ENCODE results near the gene TMEM178B.

TMEM178B gene

DNA sequence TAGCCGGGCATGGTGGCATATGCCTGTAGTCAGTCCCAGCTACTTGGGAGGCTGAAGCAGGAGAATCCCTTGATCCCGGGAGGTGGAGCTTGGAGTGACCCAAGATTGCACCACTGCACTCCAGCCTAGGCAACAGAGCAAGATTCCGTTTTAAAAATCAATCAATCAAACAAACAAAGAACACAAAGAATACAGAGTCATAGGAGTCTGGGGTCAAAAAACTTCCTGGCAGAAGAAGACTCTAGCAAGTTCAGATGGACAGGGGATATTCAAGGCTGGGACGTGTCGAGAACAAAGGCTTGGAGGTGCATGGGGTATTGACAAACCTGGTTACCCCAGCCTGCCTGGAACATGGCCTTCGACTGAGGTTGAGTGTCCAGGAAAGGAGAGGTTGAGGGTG lies 248.5 kb downstream of the TMEM178B start:
- no peak overlapping the region for H3K14ac ChIP-seq (ENCODE audit: low read length)
- H2BK5ac ChIP-seq (ENCODE audit: low read length): no peak overlapping the region
- H2BK12ac ChIP-seq (ENCODE audit: low read length): no peak overlapping the region
- peaks cover 0 to 5% of the 10 kb centered on the region in 2 donors for H3K9me3 ChIP-seq (replicated peaks in 1 of 2; ENCODE audit: control insufficient read depth in 2 of 2, insufficient read depth in 1 of 2, low read depth in 1 of 2, low read length in 2 of 2)
- H3K4me2 ChIP-seq (ENCODE audit: insufficient read depth, low read length, poor library complexity, severe bottlenecking): no peak overlapping the region
- H3K4me3 ChIP-seq (ENCODE audit: low read length in 2 of 2): no peak overlapping the region
- no peak overlapping the region for H4K8ac ChIP-seq (ENCODE audit: low read depth, low read length)
- WGBS, 2 donors (ENCODE audit: extremely low coverage in 2 of 2, insufficient read length in 2 of 2, insufficient replicate concordance in 1 of 2): no CpG with 5 or more reads among the region's 6 CpGs
- H3K27ac ChIP-seq (replicated peaks; ENCODE audit: low read length): no peak overlapping the region
- peaks cover 0 to 6% of the 10 kb centered on the region in 2 donors for H3K4me1 ChIP-seq (ENCODE audit: control insufficient read depth in 2 of 2, insufficient read depth in 1 of 2, low read depth in 1 of 2, low read length in 2 of 2)
- no peak overlapping the region for H2BK120ac ChIP-seq (ENCODE audit: low read depth, low read length)
- peaks cover 5% of the 10 kb centered on the region for H3K79me1 ChIP-seq (ENCODE audit: low read depth, low read length)
- H4K91ac ChIP-seq (ENCODE audit: low read depth, low read length, poor library complexity): no peak overlapping the region
- H3K4ac ChIP-seq (ENCODE audit: low read length): no peak overlapping the region
- H3K36me3 ChIP-seq (replicated peaks in 1 of 2; ENCODE audit: control insufficient read depth in 2 of 2, insufficient read depth in 2 of 2, low read length in 2 of 2): no peaks in the 10 kb centered on the region
- no peak overlapping the region for H3K9ac ChIP-seq (ENCODE audit: low read depth, low read length, poor library complexity)
- no peaks in the 10 kb centered on the region for H3K27me3 ChIP-seq (ENCODE audit: control insufficient read depth in 3 of 3, insufficient read depth in 3 of 3, low read depth in 1 of 3, low read length in 3 of 3)
- DNase-seq (ENCODE audit: low spot score): no peak
- no peak overlapping the region for H2AK5ac ChIP-seq (ENCODE audit: low read depth, low read length)
- no peak overlapping the region for H2BK15ac ChIP-seq (ENCODE audit: low read length)
- no peak overlapping the region for H3K18ac ChIP-seq (ENCODE audit: low read length)
- H2AFZ ChIP-seq (ENCODE audit: low read length): no peak overlapping the region
- no peak overlapping the region for H3K23ac ChIP-seq (ENCODE audit: low read depth, low read length, poor library complexity)

DNA sequence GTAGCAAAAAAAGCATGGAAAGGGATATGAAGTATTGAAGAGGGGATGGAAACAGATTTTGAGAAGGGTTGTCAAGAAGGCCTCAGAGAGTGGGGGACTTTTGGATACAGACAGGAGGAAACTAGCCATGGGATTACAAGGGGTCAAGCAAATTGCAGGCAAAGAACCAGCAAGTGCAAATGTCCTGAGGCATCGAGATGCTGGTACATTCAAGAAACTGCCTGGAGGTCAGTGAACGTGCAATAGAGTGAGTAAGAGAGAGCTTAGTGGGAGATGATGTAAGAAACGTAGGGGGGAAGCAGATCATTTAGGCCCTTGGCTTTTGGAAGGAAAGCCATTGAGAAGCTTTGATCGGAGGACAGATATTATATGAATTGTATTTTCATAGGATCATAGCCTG lies 250.0 kb downstream of the TMEM178B start:
- H4K91ac ChIP-seq (ENCODE audit: low read depth, low read length, poor library complexity): no peak overlapping the region
- H3K9me3 ChIP-seq (replicated peaks in 1 of 2; ENCODE audit: control insufficient read depth in 2 of 2, insufficient read depth in 1 of 2, low read depth in 1 of 2, low read length in 2 of 2): peaks cover 0 to 5% of the 10 kb centered on the region in 2 donors
- H4K8ac ChIP-seq (ENCODE audit: low read depth, low read length): no peak overlapping the region
- H2BK15ac ChIP-seq (ENCODE audit: low read length): no peak overlapping the region
- H3K4me3 ChIP-seq (ENCODE audit: low read length in 2 of 2): no peak overlapping the region
- H3K14ac ChIP-seq (ENCODE audit: low read length): no peak overlapping the region
- no peak overlapping the region for H2BK5ac ChIP-seq (ENCODE audit: low read length)
- no peak overlapping the region for H2AFZ ChIP-seq (ENCODE audit: low read length)
- H3K4me1 ChIP-seq (ENCODE audit: control insufficient read depth in 2 of 2, insufficient read depth in 1 of 2, low read depth in 1 of 2, low read length in 2 of 2): peaks cover 0 to 6% of the 10 kb centered on the region in 2 donors
- no peak for DNase-seq (ENCODE audit: low spot score)
- H2BK120ac ChIP-seq (ENCODE audit: low read depth, low read length): no peak overlapping the region
- H3K36me3 ChIP-seq (replicated peaks in 1 of 2; ENCODE audit: control insufficient read depth in 2 of 2, insufficient read depth in 2 of 2, low read length in 2 of 2): no peaks in the 10 kb centered on the region
- no peak overlapping the region for H3K4me2 ChIP-seq (ENCODE audit: insufficient read depth, low read length, poor library complexity, severe bottlenecking)
- no peak overlapping the region for H3K27ac ChIP-seq (replicated peaks; ENCODE audit: low read length)
- H3K27me3 ChIP-seq (ENCODE audit: control insufficient read depth in 3 of 3, insufficient read depth in 3 of 3, low read depth in 1 of 3, low read length in 3 of 3): no peaks in the 10 kb centered on the region
- no peak overlapping the region for H2AK5ac ChIP-seq (ENCODE audit: low read depth, low read length)
- H2BK12ac ChIP-seq (ENCODE audit: low read length): no peak overlapping the region
- H3K79me1 ChIP-seq (ENCODE audit: low read depth, low read length): peaks cover 5% of the 10 kb centered on the region
- no peak overlapping the region for H3K18ac ChIP-seq (ENCODE audit: low read length)
- WGBS, 2 donors (ENCODE audit: extremely low coverage in 2 of 2, insufficient read length in 2 of 2, insufficient replicate concordance in 1 of 2): no CpG with 5 or more reads among the region's 4 CpGs
- no peak overlapping the region for H3K9ac ChIP-seq (ENCODE audit: low read depth, low read length, poor library complexity)
- no peak overlapping the region for H3K23ac ChIP-seq (ENCODE audit: low read depth, low read length, poor library complexity)
- no peak overlapping the region for H3K4ac ChIP-seq (ENCODE audit: low read length)

DNA sequence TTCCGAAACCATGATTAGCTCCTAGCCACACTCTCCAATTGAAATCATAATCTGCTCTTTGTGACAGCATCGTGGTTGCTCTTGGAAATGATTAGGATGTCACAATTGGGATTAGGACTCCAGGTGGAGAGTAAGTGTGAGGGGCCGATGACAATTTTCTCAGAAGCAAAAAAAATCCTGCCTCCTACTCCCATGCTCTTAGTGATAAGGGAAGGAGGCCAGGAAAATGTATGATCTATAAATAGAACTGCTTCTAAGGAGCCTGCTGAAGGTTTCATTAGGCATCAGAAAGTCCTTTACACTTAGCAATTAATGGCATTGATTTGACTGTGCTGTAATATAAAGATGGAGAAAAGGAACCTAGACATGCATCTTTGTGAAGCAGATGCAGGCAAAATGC lies 251.0 kb downstream of the TMEM178B start:
- no peaks in the 10 kb centered on the region for H3K27me3 ChIP-seq (ENCODE audit: control insufficient read depth in 3 of 3, insufficient read depth in 3 of 3, low read depth in 1 of 3, low read length in 3 of 3)
- H4K91ac ChIP-seq (ENCODE audit: low read depth, low read length, poor library complexity): no peak overlapping the region
- no peak overlapping the region for H3K4me3 ChIP-seq (ENCODE audit: low read length in 2 of 2)
- H2BK120ac ChIP-seq (ENCODE audit: low read depth, low read length): no peak overlapping the region
- peaks cover 5% of the 10 kb centered on the region for H3K79me1 ChIP-seq (ENCODE audit: low read depth, low read length)
- no peaks in the 10 kb centered on the region for H3K36me3 ChIP-seq (replicated peaks in 1 of 2; ENCODE audit: control insufficient read depth in 2 of 2, insufficient read depth in 2 of 2, low read length in 2 of 2)
- no peak overlapping the region for H2AK5ac ChIP-seq (ENCODE audit: low read depth, low read length)
- no peak overlapping the region for H3K14ac ChIP-seq (ENCODE audit: low read length)
- H2BK5ac ChIP-seq (ENCODE audit: low read length): no peak overlapping the region
- no peak overlapping the region for H3K4me2 ChIP-seq (ENCODE audit: insufficient read depth, low read length, poor library complexity, severe bottlenecking)
- DNase-seq (ENCODE audit: low spot score): no peak
- no peak overlapping the region for H3K27ac ChIP-seq (replicated peaks; ENCODE audit: low read length)
- peaks cover 0 to 7% of the 10 kb centered on the region in 2 donors for H3K4me1 ChIP-seq (ENCODE audit: control insufficient read depth in 2 of 2, insufficient read depth in 1 of 2, low read depth in 1 of 2, low read length in 2 of 2)
- no CpG with 5 or more reads among the region's 3 CpGs for WGBS, 2 donors (ENCODE audit: extremely low coverage in 2 of 2, insufficient read length in 2 of 2, insufficient replicate concordance in 1 of 2)
- no peak overlapping the region for H3K4ac ChIP-seq (ENCODE audit: low read length)
- H2AFZ ChIP-seq (ENCODE audit: low read length): no peak overlapping the region
- no peak overlapping the region for H2BK15ac ChIP-seq (ENCODE audit: low read length)
- peaks cover 0 to 5% of the 10 kb centered on the region in 2 donors for H3K9me3 ChIP-seq (replicated peaks in 1 of 2; ENCODE audit: control insufficient read depth in 2 of 2, insufficient read depth in 1 of 2, low read depth in 1 of 2, low read length in 2 of 2)
- H3K18ac ChIP-seq (ENCODE audit: low read length): no peak overlapping the region
- H4K8ac ChIP-seq (ENCODE audit: low read depth, low read length): no peak overlapping the region
- no peak overlapping the region for H3K23ac ChIP-seq (ENCODE audit: low read depth, low read length, poor library complexity)
- no peak overlapping the region for H3K9ac ChIP-seq (ENCODE audit: low read depth, low read length, poor library complexity)
- H2BK12ac ChIP-seq (ENCODE audit: low read length): no peak overlapping the region

DNA sequence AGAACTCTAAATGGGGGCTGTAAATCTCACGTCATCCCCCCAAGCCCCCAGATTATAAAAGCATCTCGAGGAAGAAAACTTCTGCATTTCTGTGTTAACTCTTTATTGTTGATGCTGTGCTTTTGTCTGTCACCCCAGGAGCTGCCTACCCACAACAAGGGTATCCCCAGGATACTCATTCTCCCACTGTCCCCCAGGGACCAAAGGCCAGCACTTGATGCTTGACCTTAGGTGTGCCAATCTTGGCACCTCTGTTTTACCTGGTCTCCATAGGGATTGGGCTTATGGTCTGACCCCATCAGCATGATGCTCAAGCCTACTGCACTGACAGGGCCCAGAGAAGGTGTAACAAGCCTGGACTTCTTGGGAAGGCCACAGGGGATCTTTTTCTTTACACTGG lies 251.4 kb downstream of the TMEM178B start:
- Histone ChIP-seq H4K8ac (ENCODE audit: low read depth, low read length) (no peak overlapping the region), H3K18ac (ENCODE audit: low read length) (no peak overlapping the region), H3K4me3 (ENCODE audit: low read length in 2 of 2) (no peak overlapping the region), H2BK120ac (ENCODE audit: low read depth, low read length) (no peak overlapping the region), H3K27ac (replicated peaks; ENCODE audit: low read length) (no peak overlapping the region), H3K4me1 (ENCODE audit: control insufficient read depth in 2 of 2, insufficient read depth in 1 of 2, low read depth in 1 of 2, low read length in 2 of 2) (peaks cover 0 to 7% of the 10 kb centered on the region in 2 donors), H3K4me2 (ENCODE audit: insufficient read depth, low read length, poor library complexity, severe bottlenecking) (no peak overlapping the region), H2BK12ac (ENCODE audit: low read length) (no peak overlapping the region), H3K4ac (ENCODE audit: low read length) (no peak overlapping the region), H2AK5ac (ENCODE audit: low read depth, low read length) (no peak overlapping the region), H4K91ac (ENCODE audit: low read depth, low read length, poor library complexity) (no peak overlapping the region), H3K9me3 (replicated peaks in 1 of 2; ENCODE audit: control insufficient read depth in 2 of 2, insufficient read depth in 1 of 2, low read depth in 1 of 2, low read length in 2 of 2) (peaks cover 0 to 5% of the 10 kb centered on the region in 2 donors), H2BK15ac (ENCODE audit: low read length) (no peak overlapping the region), H3K79me1 (ENCODE audit: low read depth, low read length) (peaks cover 5% of the 10 kb centered on the region), H3K14ac (ENCODE audit: low read length) (no peak overlapping the region), H3K9ac (ENCODE audit: low read depth, low read length, poor library complexity) (no peak overlapping the region), H2AFZ (ENCODE audit: low read length) (no peak overlapping the region), H3K36me3 (replicated peaks in 1 of 2; ENCODE audit: control insufficient read depth in 2 of 2, insufficient read depth in 2 of 2, low read length in 2 of 2) (no peaks in the 10 kb centered on the region), H3K23ac (ENCODE audit: low read depth, low read length, poor library complexity) (no peak overlapping the region), H2BK5ac (ENCODE audit: low read length) (no peak overlapping the region), H3K27me3 (ENCODE audit: control insufficient read depth in 3 of 3, insufficient read depth in 3 of 3, low read depth in 1 of 3, low read length in 3 of 3) (no peaks in the 10 kb centered on the region)
- no peak for DNase-seq (ENCODE audit: low spot score)
- no CpG with 5 or more reads among the region's 2 CpGs for WGBS, 2 donors (ENCODE audit: extremely low coverage in 2 of 2, insufficient read length in 2 of 2, insufficient replicate concordance in 1 of 2)
